ENCODE measurements around the gene OR8B8. TPM values are rescaled to one million over a fixed set of nuclear protein-coding genes. Genes with fewer than 3 reads are reported as not detected.

OR8B8 gene
- total and polyA plus RNA-seq, 11 donors: not detected

DNA sequence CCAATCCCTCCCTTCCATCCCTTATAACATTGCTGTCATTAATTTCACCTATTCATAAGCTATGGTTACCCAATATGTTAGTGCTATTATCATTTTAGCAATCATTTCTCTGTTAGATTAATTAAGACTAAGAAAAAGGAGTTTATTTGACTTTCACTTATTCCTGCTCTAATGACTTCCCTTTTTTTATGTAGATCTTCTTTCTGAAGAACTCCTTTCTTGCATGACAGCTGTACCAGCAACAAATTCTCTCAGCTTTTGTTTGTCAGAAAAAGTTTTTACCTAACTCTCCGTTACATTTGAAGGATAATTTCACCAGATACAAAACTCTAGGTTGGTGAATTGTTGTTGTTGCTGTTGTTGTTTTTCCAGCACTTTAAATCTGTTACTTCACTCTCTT is 28.6 kb upstream of the OR8B8 start:
- intact Hi-C loops (cut with DNase I): no loop called here
- DNase-seq: no peak
- Histone ChIP-seq H3K9me3 (no peaks in the 10 kb centered on the region), H3K4me3 (no peak overlapping the region), H3K27me3 (no peaks in the 10 kb centered on the region), H3K27ac (peak overlapping the region in 2 of 12 donors; percentile 7 to 36), H3K36me3 (no peaks in the 10 kb centered on the region), H3K4me1 (peaks cover 0 to 47% (median 7%) of the 10 kb centered on the region in 12 donors)
- no peak for ATAC-seq
- 68 to 87% (median 81%) methylated on average over 1 of the region's 1 CpG for WGBS, 4 donors
- TF ChIP-seq, protein P1, sequence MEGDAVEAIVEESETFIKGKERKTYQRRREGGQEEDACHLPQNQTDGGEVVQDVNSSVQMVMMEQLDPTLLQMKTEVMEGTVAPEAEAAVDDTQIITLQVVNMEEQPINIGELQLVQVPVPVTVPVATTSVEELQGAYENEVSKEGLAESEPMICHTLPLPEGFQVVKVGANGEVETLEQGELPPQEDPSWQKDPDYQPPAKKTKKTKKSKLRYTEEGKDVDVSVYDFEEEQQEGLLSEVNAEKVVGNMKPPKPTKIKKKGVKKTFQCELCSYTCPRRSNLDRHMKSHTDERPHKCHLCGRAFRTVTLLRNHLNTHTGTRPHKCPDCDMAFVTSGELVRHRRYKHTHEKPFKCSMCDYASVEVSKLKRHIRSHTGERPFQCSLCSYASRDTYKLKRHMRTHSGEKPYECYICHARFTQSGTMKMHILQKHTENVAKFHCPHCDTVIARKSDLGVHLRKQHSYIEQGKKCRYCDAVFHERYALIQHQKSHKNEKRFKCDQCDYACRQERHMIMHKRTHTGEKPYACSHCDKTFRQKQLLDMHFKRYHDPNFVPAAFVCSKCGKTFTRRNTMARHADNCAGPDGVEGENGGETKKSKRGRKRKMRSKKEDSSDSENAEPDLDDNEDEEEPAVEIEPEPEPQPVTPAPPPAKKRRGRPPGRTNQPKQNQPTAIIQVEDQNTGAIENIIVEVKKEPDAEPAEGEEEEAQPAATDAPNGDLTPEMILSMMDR (IDR thresholded peaks at IDR 0.05): no peak
- TF ChIP-seq POLR2A (IDR thresholded peaks at IDR 0.05): no peak

DNA sequence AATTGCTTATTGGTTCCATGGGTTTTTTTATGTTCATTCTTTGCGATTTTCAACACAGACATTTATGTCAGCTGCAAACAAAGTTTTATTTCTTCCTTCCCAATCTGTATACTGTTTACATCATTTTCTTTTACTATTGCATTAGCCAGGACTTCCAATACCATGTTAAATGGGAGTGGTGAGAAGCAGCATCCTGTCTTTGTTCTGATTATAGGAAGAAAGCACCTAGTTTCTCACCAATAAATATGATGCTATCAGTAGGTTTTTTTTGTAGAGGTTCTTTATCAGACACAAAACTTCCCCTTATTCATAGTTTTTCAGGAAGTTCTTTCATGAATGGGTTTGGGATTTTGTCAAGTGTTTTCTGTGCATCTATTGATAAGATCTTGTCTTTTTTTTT is 28.0 kb upstream of the OR8B8 start:
- TF ChIP-seq, protein P1 (IDR thresholded peaks at IDR 0.05): no peak
- no peak for TF ChIP-seq POLR2A (IDR thresholded peaks at IDR 0.05)
- 39 to 65% (median 56%) methylated on average over 1 of the region's 1 CpG for WGBS, 4 donors

DNA sequence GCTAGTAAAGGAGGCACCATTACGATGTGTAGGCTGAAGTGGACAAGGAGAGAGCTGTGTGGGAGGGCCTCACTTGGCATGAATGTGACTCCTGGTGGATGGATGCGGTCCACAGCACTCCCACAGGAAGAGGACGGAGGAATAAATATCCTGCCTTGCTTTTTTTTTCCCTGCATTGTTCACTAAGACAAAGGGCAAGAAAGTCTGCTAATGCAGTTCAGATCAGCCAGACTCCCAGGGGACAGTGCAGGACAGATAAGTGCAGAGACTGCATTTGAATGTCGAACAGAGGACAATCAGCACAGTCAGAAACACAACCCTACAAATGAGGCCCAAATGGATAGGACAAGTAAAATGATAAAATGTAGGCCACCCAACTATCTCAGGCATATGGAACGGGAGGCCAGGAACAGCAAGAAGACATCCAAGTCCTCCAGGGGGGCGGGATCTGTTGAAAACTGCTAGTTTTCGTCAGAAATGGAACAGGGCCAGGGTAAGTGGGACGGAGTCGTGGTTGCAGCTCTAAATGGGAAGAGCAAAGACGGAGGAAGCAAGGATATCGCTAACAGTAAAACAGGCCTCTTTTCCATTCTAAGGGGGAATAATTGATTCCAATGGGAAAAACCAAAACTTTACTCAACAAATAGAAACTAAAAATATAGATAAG is 25.2 kb upstream of the OR8B8 start:
- Histone ChIP-seq H3K27me3 (no peaks in the 10 kb centered on the region), H3K4me3 (peak overlapping the region in 1 of 12 donors; percentile 2), H3K4me1 (peaks cover 0 to 43% (median 5%) of the 10 kb centered on the region in 12 donors), H3K9me3 (no peaks in the 10 kb centered on the region), H3K36me3 (no peaks in the 10 kb centered on the region), H3K27ac (peak overlapping the region in 8 of 12 donors; percentile 28 to 59 (median 53))
- 39 to 46% (median 44%) methylated on average over 11 of the region's 11 CpGs for WGBS, 4 donors
- TF ChIP-seq POLR2A (IDR thresholded peaks at IDR 0.05): no peak
- TF ChIP-seq, protein P1 (IDR thresholded peaks at IDR 0.05): peak in 1 of 12 donors; percentile 22
- intact Hi-C loops (cut with DNase I): no loop called here
- DNase-seq (peak in 4 of 5 donors; percentile 61 to 75 (median 63)), ATAC-seq (peak; percentile 76 to 92 (median 84))

More for the DNA sequence above, 28.0 kb upstream of the OR8B8 start:
- peaks cover 0 to 47% (median 7%) of the 10 kb centered on the region in 12 donors for H3K4me1 ChIP-seq
- no peaks in the 10 kb centered on the region for H3K9me3 ChIP-seq
- DNase-seq (no peak), ATAC-seq (peak in 1 of 4 donors; percentile 49)
- H3K4me3 ChIP-seq: no peak overlapping the region
- H3K27ac ChIP-seq: no peak overlapping the region
- H3K27me3 ChIP-seq: no peaks in the 10 kb centered on the region
- intact Hi-C loops (cut with DNase I): no loop called here
- H3K36me3 ChIP-seq: no peaks in the 10 kb centered on the region

DNA sequence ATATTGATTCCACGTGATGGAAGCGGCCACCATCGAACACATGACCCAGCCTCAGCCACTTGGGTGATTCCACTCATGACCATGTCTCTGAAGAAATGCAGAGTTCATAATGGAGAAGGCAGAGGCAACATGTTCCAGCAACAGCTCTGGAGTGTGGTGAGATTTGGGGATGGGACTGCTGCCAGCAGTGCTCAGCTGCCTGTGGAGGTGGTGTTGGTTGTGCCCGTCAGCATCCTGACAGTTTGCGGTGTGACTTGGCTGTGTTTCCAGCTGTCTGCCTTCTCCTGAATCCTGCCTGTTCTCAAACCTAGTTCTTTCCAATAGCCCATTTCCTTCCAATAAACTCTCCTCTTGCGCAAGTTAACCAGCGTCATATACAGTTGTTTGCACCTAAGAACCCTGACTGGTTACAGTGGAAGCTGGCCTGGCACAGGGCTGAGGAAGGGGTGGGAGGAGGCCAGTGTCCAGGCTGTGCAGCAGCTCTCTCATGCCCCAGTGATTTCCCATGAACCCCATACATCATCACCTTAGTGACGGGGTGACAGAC is 22.0 kb upstream of the OR8B8 start:
- no peaks in the 10 kb centered on the region for H3K9me3 ChIP-seq
- H3K4me1 ChIP-seq: peaks cover 0 to 30% (median 4%) of the 10 kb centered on the region in 12 donors
- DNase-seq: no peak
- H3K36me3 ChIP-seq: no peaks in the 10 kb centered on the region
- ATAC-seq: no peak
- H3K4me3 ChIP-seq: no peak overlapping the region
- H3K27ac ChIP-seq: no peak overlapping the region
- WGBS, 4 donors: 65 to 86% (median 77%) methylated on average over 8 of the region's 8 CpGs
- intact Hi-C loops (cut with DNase I): no loop called here
- no peak for TF ChIP-seq POLR2A (IDR thresholded peaks at IDR 0.05)
- TF ChIP-seq, protein P1 (IDR thresholded peaks at IDR 0.05): no peak
- H3K27me3 ChIP-seq: no peaks in the 10 kb centered on the region
